ENCODE measurements around the gene LRRC26. TPM values are rescaled to one million over a fixed set of nuclear protein-coding genes. Genes with fewer than 3 reads are reported as not detected.

LRRC26 gene
- total and polyA plus RNA-seq, 2 donors (not counting 3 experiments of a cell fraction or from before 2014, with no cell fraction given) = 0.08 TPM; not detected in 1

DNA sequence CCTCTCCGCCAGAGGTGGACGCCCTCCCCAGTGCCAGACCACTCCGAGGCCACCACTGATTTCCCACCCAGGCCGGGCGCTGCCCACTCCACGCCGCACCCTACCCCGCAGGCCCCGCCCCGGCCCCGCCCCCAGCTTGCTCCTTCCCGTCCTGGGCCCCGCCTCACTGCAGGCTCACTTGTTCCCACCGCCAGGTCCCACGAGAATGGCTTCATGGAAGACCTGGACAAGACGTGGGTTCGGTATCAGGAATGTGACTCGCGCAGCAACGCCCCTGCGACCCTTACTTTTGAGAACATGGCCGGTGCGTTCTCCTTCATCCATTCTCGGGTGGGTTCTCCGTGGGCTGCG lies 6.5 kb downstream of the LRRC26 start:
- ChIA-PET POLR2A (interaction anchor here (0.8 kb wide), 1 partner anchor 60 kb away, joined by 4 read pairs; no protein-coding TSS in a partner anchor), CTCF (interaction anchor here (1.2 to 1.8 kb wide), 4 partner anchors 8 to 73 kb away, joined by 4 to 12 read pairs (median 6); no protein-coding TSS in a partner anchor)
- Histone ChIP-seq H3K9me1 (replicated peaks; ENCODE audit: control insufficient read depth, extremely low read depth, insufficient read depth, low read length) (no peaks in the 10 kb centered on the region), H2AFZ (ENCODE audit: low read depth, low read length) (peak overlapping the region; percentile 88), H3K4me3 (replicated peaks in 1 of 3; ENCODE audit: insufficient read depth in 1 of 3, low read depth in 1 of 3, low read length in 3 of 3) (peak overlapping the region in 2 of 3 experiments; percentile 11 to 24), H3K79me2 (ENCODE audit: control insufficient read depth, insufficient read depth, low read length) (no peaks in the 10 kb centered on the region), H4K20me1 (replicated peaks; ENCODE audit: control insufficient read depth, extremely low read depth, insufficient read depth, low read length) (no peaks in the 10 kb centered on the region), H3K4me2 (ENCODE audit: insufficient read depth, low read length) (peak overlapping the region; percentile 48), H3K27ac (ENCODE audit: insufficient read depth, low read depth, low read length) (no peak overlapping the region), H3K9ac (replicated peaks; ENCODE audit: extremely low read depth, insufficient read depth, low read length) (no peak overlapping the region), H3K4me1 (ENCODE audit: control insufficient read depth, extremely low read depth, insufficient read depth, low read length) (peaks cover 3% of the 10 kb centered on the region), H3K9me3 (replicated peaks; ENCODE audit: control insufficient read depth, insufficient read depth, low read length) (no peaks in the 10 kb centered on the region), H3K36me3 (ENCODE audit: control insufficient read depth in 2 of 2, extremely low read depth in 1 of 2, insufficient read depth in 2 of 2, low read length in 2 of 2) (no peaks in the 10 kb centered on the region), H3K27me3 (ENCODE audit: control insufficient read depth in 2 of 2, insufficient read depth in 2 of 2, low read length in 2 of 2) (peaks cover 27 to 30% of the 10 kb centered on the region in 2 experiments)
- TF ChIP-seq GATA2 (IDR thresholded peaks at IDR 0.05; ENCODE audit: insufficient read depth, insufficient read length, low read depth, low read length) (no peak), EZH2 (IDR thresholded peaks at IDR 0.05; ENCODE audit: borderline replicate concordance, low read depth, low read length, severe bottlenecking) (no peak), MYC (IDR thresholded peaks at IDR 0.05; ENCODE audit: low read depth, low read length) (no peak), MAX (IDR thresholded peaks at IDR 0.05; ENCODE audit: insufficient read depth, insufficient read length) (no peak), POLR2A (IDR thresholded peaks at IDR 0.05; ENCODE audit: low read depth, low read length) (no peak), JUN (IDR thresholded peaks at IDR 0.05; ENCODE audit: borderline replicate concordance, insufficient read depth, insufficient read length, low read depth) (no peak), FOS (IDR thresholded peaks at IDR 0.05; ENCODE audit: borderline replicate concordance, insufficient read depth, low read length) (no peak), POLR2AphosphoS5 (IDR thresholded peaks at IDR 0.05; ENCODE audit: insufficient read depth, low read depth, low read length) (no peak)
- TF ChIP-seq, protein P1, sequence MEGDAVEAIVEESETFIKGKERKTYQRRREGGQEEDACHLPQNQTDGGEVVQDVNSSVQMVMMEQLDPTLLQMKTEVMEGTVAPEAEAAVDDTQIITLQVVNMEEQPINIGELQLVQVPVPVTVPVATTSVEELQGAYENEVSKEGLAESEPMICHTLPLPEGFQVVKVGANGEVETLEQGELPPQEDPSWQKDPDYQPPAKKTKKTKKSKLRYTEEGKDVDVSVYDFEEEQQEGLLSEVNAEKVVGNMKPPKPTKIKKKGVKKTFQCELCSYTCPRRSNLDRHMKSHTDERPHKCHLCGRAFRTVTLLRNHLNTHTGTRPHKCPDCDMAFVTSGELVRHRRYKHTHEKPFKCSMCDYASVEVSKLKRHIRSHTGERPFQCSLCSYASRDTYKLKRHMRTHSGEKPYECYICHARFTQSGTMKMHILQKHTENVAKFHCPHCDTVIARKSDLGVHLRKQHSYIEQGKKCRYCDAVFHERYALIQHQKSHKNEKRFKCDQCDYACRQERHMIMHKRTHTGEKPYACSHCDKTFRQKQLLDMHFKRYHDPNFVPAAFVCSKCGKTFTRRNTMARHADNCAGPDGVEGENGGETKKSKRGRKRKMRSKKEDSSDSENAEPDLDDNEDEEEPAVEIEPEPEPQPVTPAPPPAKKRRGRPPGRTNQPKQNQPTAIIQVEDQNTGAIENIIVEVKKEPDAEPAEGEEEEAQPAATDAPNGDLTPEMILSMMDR (IDR thresholded peaks at IDR 0.05; ENCODE audit: extremely low read depth in 1 of 2, insufficient read depth in 1 of 2, low read depth in 1 of 2, low read length in 2 of 2) = no peak
- intact Hi-C loops (cut with micrococcal nuclease) (no loop called here), dilution Hi-C loops (cut with MboI; ENCODE audit: extremely low pct_ligation_motif_present, low sequenced_read_pairs) (no loop called here)
- FAIRE-seq (no peak), DNase-seq (ENCODE audit: low read depth, low spot score) (no peak)
- no TSS peak for BruUV-seq (replicated peaks)

All from endothelial cell of umbilical vein (primary cell).